Right lobe of liver (tissue), 4 donors: ENCODE results near the gene CDX1.

ENCODE experiments used
- POLR2A ChIP-seq: fragments of 450-650 bp; IDR thresholded peaks from one replicate; pipeline ENCODE4 v1.6.1; 2017; ENCODE audit warnings: antibody characterized with exemption, mild to moderate bottlenecking
- TF ChIP-seq, protein P1 (sequence below), 4 donors: fragments of 200-600 bp in 3 of 4; fragments of 450-650 bp in 1 of 4; IDR thresholded peaks; one replicate each; pipeline versions ENCODE4 v1.5.1 to v1.8.0; 2016 to 2022; ENCODE audit warnings: antibody characterized with exemption in 4 of 4, mild to moderate bottlenecking in 2 of 4
- donor health status: DM: no; HTN: no; CAD: no.
- donor health status: DM: no; HTN: no; CAD: no.
- donor health status: DM: no; HTN: yes; CAD: no.

DNA sequence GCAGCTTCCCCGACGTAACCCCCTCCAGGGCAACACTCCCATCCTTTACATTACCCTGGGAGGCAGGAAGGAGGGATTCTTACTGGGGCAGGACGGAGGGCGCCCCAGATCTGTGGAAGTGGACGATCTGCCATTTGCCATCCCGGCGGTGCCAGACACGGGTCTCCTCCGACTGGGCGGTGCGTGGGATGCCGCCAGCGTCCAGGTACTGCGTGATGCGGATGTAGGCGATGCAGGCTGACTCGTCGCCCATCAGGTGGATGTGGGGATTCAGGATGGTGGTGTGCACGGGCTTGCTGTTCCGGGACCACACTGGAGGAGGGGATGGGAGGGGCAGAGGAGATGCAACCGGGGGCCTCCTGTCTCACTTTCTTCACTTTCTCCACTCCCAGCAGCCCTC, 56.3 kb downstream of the CDX1 start:
- TF ChIP-seq, protein P1, sequence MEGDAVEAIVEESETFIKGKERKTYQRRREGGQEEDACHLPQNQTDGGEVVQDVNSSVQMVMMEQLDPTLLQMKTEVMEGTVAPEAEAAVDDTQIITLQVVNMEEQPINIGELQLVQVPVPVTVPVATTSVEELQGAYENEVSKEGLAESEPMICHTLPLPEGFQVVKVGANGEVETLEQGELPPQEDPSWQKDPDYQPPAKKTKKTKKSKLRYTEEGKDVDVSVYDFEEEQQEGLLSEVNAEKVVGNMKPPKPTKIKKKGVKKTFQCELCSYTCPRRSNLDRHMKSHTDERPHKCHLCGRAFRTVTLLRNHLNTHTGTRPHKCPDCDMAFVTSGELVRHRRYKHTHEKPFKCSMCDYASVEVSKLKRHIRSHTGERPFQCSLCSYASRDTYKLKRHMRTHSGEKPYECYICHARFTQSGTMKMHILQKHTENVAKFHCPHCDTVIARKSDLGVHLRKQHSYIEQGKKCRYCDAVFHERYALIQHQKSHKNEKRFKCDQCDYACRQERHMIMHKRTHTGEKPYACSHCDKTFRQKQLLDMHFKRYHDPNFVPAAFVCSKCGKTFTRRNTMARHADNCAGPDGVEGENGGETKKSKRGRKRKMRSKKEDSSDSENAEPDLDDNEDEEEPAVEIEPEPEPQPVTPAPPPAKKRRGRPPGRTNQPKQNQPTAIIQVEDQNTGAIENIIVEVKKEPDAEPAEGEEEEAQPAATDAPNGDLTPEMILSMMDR (IDR thresholded peaks at IDR 0.05) = no peak
- TF ChIP-seq POLR2A = no peak
